K562 (cell line): ENCODE measurements around the gene ZNF628. TPM values are rescaled to one million over a fixed set of nuclear protein-coding genes. Genes with fewer than 3 reads are reported as not detected.

ENCODE experiments used
- ATAC-seq: fragments of 200-7000 bp; cut with Tn5 transposase; 3 replicates; pipeline ENCODE4 v1.9.1; 2020; ENCODE audit warnings: moderate library complexity
- BruUV-seq: library from RNA; stranded (reverse); fragments of 400-500 nt; replicated peaks from 2 replicates; lab custom pipeline; 2021; lab: Mats Ljungman, UMichigan
- CTCF ChIA-PET: fragments of 300-600 bp; formaldehyde crosslinking; extraction: SDS; loops from one replicate; lab custom pipeline; 2021; ENCODE audit warnings: low intra/inter-chr PET ratio; lab: Yijun Ruan, JAX
- POLR2A ChIA-PET: fragments of 300-600, 350-650 bp; sonication (Branson Sonifier 250); formaldehyde crosslinking; extraction: SDS; loops from one replicate; lab custom pipeline; 2021; ENCODE audit warnings: antibody characterized with exemption, inconsistent platforms; lab: Yijun Ruan, JAX
- DNase-seq, 4 experiments: peaks; one replicate each; pipeline versions ENCODE4 v3.0.0 to v3.0.0-alpha.2; 2011 to 2018; ENCODE audit warnings: low spot score in 3 of 4, mixed read lengths in 3 of 4; ENCODE audit errors: extremely low read depth in 1 of 4
- FAIRE-seq: peaks from 2 replicates; lab custom pipeline; 2011; peaks lifted over from hg19 to GRCh38; lab: Jason Lieb, UNC
- H2AFZ ChIP-seq: 2 replicates; pipeline ENCODE4 v1.6.0; 2011; ENCODE audit warnings: low read depth, low read length, control low read depth, inconsistent platforms
- H3K27ac ChIP-seq: fragments of 200-600 bp; 3 replicates; pipeline ENCODE4 v1.8.0; 2011; ENCODE audit warnings: low read depth, mild to moderate bottlenecking, control low read depth, inconsistent platforms, low read length, moderate library complexity, mixed read lengths; ENCODE audit errors: extremely low read depth
- H3K27me3 ChIP-seq, 2 experiments: fragments of 300-600 bp in 1 of 2; 2 replicates in 1 of 2; 3 replicates in 1 of 2; pipeline versions ENCODE4 v1.6.0 to v1.8.0; 2011; ENCODE audit warnings: inconsistent platforms in 2 of 2, low read length in 2 of 2, mild to moderate bottlenecking in 1 of 2, mixed read lengths in 1 of 2, moderate library complexity in 1 of 2; ENCODE audit not compliant: control insufficient read depth in 2 of 2, insufficient read depth in 2 of 2
- H3K36me3 ChIP-seq: fragments of 300-600 bp; 3 replicates; pipeline ENCODE4 v1.8.0; 2011; ENCODE audit warnings: mild to moderate bottlenecking, low read length, inconsistent platforms; ENCODE audit not compliant: control insufficient read depth, insufficient read depth
- H3K4me1 ChIP-seq, 2 experiments: fragments of 200-600 bp in 1 of 2; replicated peaks in 1 of 2; 2 replicates in 1 of 2; 3 replicates in 1 of 2; pipeline versions ENCODE4 v1.5.1 to v1.8.0; 2011; ENCODE audit warnings: inconsistent platforms in 2 of 2, low read length in 2 of 2, mild to moderate bottlenecking in 1 of 2, mixed read lengths in 1 of 2, moderate library complexity in 1 of 2; ENCODE audit not compliant: control insufficient read depth in 2 of 2, insufficient read depth in 2 of 2
- H3K4me2 ChIP-seq: 2 replicates; pipeline ENCODE4 v1.6.1; 2011; ENCODE audit warnings: low read length, control low read depth, inconsistent platforms, mixed read lengths; ENCODE audit not compliant: insufficient read depth
- H3K4me3 ChIP-seq: fragments of 200-600 bp; sonication (generic), shearing (Covaris generic); 2 replicates; pipeline ENCODE4 v1.5.1; 2016; ENCODE audit warnings: control low read depth, inconsistent platforms
- H3K79me2 ChIP-seq: fragments of 200-600 bp; 3 replicates; pipeline ENCODE4 v1.8.0; 2011; ENCODE audit warnings: low read length, inconsistent platforms; ENCODE audit not compliant: control insufficient read depth, insufficient read depth
- H3K9ac ChIP-seq, 2 experiments: 2 replicates each; pipeline versions ENCODE4 v1.6.0 to v1.6.1; 2011; ENCODE audit warnings: low read depth in 2 of 2, low read length in 2 of 2, control low read depth in 1 of 2, inconsistent platforms in 1 of 2, mild to moderate bottlenecking in 1 of 2, mixed read lengths in 1 of 2; ENCODE audit not compliant: insufficient read depth in 1 of 2
- H3K9me1 ChIP-seq: one replicate; pipeline ENCODE4 v1.6.0; 2011; ENCODE audit warnings: inconsistent platforms, mild to moderate bottlenecking, low read length, moderate library complexity; ENCODE audit not compliant: control insufficient read depth, insufficient read depth
- H3K9me3 ChIP-seq: replicated peaks from 2 replicates; pipeline ENCODE4 v1.5.1; 2011; ENCODE audit warnings: low read depth, low read length, inconsistent platforms; ENCODE audit not compliant: control insufficient read depth, insufficient read depth
- H4K20me1 ChIP-seq: replicated peaks from 2 replicates; pipeline ENCODE4 v1.6.1; 2011; ENCODE audit warnings: low read length, inconsistent platforms, mixed read lengths; ENCODE audit not compliant: control insufficient read depth, insufficient read depth
- CXXC5 ChIP-seq: fragments of 250-450 bp; sonication (Bioruptor Pico); IDR thresholded peaks from 2 replicates; pipeline ENCODE4 v1.8.0; 2022; ENCODE audit warnings: inconsistent platforms, mild to moderate bottlenecking, moderate library complexity
- E2F3 ChIP-seq: fragments of 250-450 bp; sonication (Bioruptor Pico); IDR thresholded peaks from 2 replicates; pipeline ENCODE4 v1.4.0; 2020; ENCODE audit warnings: mild to moderate bottlenecking
- FOXP1 ChIP-seq: sonication (generic); formaldehyde crosslinking; IDR thresholded peaks from 2 replicates; pipeline ENCODE4 v1.8.0; 2022; ENCODE audit warnings: mild to moderate bottlenecking, missing genetic modification reagents
- HMG20A ChIP-seq: fragments of 450-650 bp; formaldehyde crosslinking; conservative IDR thresholded peaks from 2 replicates; pipeline ENCODE4 v1.4.0; 2020; ENCODE audit warnings: mild to moderate bottlenecking, mixed read lengths
- MBD1 ChIP-seq: fragments of 250-450 bp; sonication (Bioruptor Pico); IDR thresholded peaks from 2 replicates; pipeline ENCODE4 v1.8.0; 2022; ENCODE audit warnings: inconsistent platforms
- TRIM28 ChIP-seq: fragments of 450-650 bp; IDR thresholded peaks from 2 replicates; pipeline ENCODE4 v1.6.1; 2017
- WGBS: fragments of 100-300 bp; shearing (Covaris generic); methylation state at CpG from one replicate; pipeline ENCODE4 v1.1.6; 2016; ENCODE audit warnings: low coverage, mixed read lengths; ENCODE audit not compliant: insufficient coverage; ENCODE audit errors: missing lambda C conversion rate; 5-methylcytosine and 5-hydroxymethylcytosine counted together
- in situ Hi-C: fragments of 300-500 bp; cut with MboI; formaldehyde crosslinking; loops from 4 replicates; pipeline ENCODE4 v1.15.0; 2018; ENCODE audit warnings: inconsistent platforms, mixed read lengths
- intact Hi-C: fragments of 100-400 bp; cut with micrococcal nuclease; formaldehyde crosslinking; loops from 2 replicates; pipeline ENCODE4 v1.14.2; 2022
- polyA plus RNA-seq, 8 experiments: library from polyadenylated mRNA; depleted of rRNA in 4 of 8; stranded (reverse) in 5 of 8; unstranded in 3 of 8; fragments of >200 nt; fragmentation: Nextera tagmentation in 2 of 8; fragmentation: Illumina TruSeq in 1 of 8; extraction: Ambion mirVana in 2 of 8; extraction: Trizol in 1 of 8; gene quantifications; 2 replicates each; pipeline versions ENCODE4 v1.2.1 to v1.2.3, GENCODE V29; 2011 to 2014; ENCODE audit warnings: inconsistent platforms in 1 of 8, missing spikeins in 1 of 8
- total RNA-seq, 7 experiments: library from RNA; depleted of rRNA in 6 of 7; stranded (reverse); fragments of >200 nt in 6 of 7; fragmentation: Illumina TruSeq in 2 of 7; extraction: Trizol in 2 of 7; gene quantifications; 2 replicates each; pipeline versions ENCODE4 v1.2.1 to v1.2.3, GENCODE V29; 2011 to 2021; ENCODE audit warnings: low replicate concordance in 1 of 7

The ZNF628 gene
- total and polyA plus RNA-seq, 9 of the 15 experiments (the other 6 are each of a cell fraction or from before 2014, with no cell fraction given): 0.13 to 13.6 (median 2.2) TPM; not detected in 3

GRCh38 chr19:55489711-55490477 lies 13.5 kb downstream of the ZNF628 start:
- ATAC-seq: no peak
- H3K9me1 ChIP-seq: no peaks in the 10 kb centered on the region
- H3K9ac ChIP-seq: peak overlapping the region in 1 of 2 experiments; percentile 24; a peak in 2 of 4 replicates
- peaks cover 37 to 88% of the 10 kb centered on the region in 2 experiments for H3K4me1 ChIP-seq
- intact Hi-C loops: no loop called here
- DNase-seq: no peak
- H2AFZ ChIP-seq: no peak overlapping the region
- H3K79me2 ChIP-seq: peaks cover 12% of the 10 kb centered on the region; the same call in 2 of the 3 replicates
- H3K4me2 ChIP-seq: no peak overlapping the region
- CTCF ChIA-PET: no interaction called here
- H3K36me3 ChIP-seq: peaks cover 4% of the 10 kb centered on the region; the same call in 2 of the 3 replicates
- TF ChIP-seq E2F3 (CRISPR knock-in tag) (no peak), TRIM28 (no peak), HMG20A (CRISPR knock-in tag) (no peak), FOXP1 (CRISPR knock-in tag) (no peak), CXXC5 (CRISPR knock-in tag) (no peak), MBD1 (CRISPR knock-in tag) (no peak)
- TF ChIP-seq, all 486 proteins: peak for 0
- FAIRE-seq: no peak
- H3K9me3 ChIP-seq: no peaks in the 10 kb centered on the region
- 57% methylated on average over 19 of the region's 21 CpGs for WGBS
- BruUV-seq: no TSS peak
- in situ Hi-C loops: no loop called here
- H3K4me3 ChIP-seq: no peak overlapping the region
- no peaks in the 10 kb centered on the region for H4K20me1 ChIP-seq
- POLR2A ChIA-PET: interaction anchor here (0.6 to 2.3 kb wide), 6 partner anchors 9 to 106 kb away, joined by 3 to 5 read pairs (median 3); partner anchors contain the start of gene TMEM238
- no peak overlapping the region for H3K27ac ChIP-seq
- peaks cover 0 to 4% of the 10 kb centered on the region in 2 experiments; a peak in 1 of 5 replicates for H3K27me3 ChIP-seq
